ENCODE results near the gene DMRTA2.

DMRTA2 gene

DNA sequence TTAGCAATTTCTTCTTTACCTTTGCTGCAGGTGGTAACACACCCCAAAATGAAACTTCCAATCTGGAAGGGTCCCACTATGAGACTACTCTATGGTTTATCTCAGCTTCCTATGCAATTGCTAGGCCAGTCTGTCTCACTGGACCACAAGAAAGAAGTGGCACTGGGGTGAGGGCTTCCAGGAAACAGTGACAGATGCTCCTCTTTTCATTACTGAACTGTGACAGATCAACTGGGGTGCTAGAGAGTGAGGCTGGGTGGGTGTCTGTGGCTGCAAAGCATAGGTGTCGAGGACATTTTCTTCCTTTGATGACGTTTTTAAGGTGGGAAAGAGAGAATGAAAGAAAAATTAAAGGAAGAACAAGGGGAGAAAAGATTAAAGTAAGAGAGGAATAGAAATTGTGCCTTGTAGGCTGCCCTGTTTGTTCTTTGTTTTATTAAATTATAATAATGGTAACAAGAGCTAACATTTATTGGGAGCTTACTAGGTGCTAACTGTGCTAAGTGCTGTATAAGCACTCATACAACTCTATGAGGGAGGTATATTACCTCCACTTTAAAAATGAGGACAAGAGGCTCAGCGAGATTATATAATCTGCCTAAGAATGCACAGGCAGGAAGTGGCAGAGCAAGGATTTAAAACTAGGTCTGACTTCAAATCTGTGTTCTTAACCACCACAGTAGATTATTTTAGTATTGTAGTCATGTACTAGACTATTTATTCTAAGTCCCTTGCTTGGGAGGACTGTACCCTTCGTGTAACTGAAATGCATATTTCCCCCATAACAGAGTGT, 27.8 kb upstream of the DMRTA2 start:
- DNase-seq (ENCODE audit: low read depth in 2 of 2): no peak
- TF ChIP-seq, protein P1, sequence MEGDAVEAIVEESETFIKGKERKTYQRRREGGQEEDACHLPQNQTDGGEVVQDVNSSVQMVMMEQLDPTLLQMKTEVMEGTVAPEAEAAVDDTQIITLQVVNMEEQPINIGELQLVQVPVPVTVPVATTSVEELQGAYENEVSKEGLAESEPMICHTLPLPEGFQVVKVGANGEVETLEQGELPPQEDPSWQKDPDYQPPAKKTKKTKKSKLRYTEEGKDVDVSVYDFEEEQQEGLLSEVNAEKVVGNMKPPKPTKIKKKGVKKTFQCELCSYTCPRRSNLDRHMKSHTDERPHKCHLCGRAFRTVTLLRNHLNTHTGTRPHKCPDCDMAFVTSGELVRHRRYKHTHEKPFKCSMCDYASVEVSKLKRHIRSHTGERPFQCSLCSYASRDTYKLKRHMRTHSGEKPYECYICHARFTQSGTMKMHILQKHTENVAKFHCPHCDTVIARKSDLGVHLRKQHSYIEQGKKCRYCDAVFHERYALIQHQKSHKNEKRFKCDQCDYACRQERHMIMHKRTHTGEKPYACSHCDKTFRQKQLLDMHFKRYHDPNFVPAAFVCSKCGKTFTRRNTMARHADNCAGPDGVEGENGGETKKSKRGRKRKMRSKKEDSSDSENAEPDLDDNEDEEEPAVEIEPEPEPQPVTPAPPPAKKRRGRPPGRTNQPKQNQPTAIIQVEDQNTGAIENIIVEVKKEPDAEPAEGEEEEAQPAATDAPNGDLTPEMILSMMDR (IDR thresholded peaks at IDR 0.05; ENCODE audit: low read depth, low read length): no peak
- H3K4me3 ChIP-seq (replicated peaks in 1 of 2; ENCODE audit: low read depth in 2 of 2, low read length in 2 of 2): no peak overlapping the region

DNA sequence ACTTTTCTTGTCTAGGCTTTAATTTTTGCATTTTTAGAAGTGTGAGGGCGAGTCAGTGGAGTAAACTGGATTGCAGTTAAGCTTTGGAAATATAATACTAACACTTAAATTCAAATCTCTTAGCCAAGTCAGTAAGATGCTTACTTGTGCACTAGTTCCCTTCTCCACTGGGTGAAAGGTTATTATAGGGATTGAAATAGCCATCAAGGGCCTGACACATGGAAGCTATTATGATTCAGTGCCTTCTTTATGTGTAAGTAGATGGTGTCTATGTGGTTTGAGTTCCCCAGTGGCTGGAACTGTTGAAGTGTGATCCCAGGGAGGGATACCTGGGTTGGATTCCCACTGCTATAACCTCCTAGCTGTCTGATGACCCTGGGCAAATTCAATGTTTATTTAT, 24.7 kb upstream of the DMRTA2 start:
- TF ChIP-seq, protein P1 (IDR thresholded peaks at IDR 0.05; ENCODE audit: low read depth, low read length): no peak
- H3K4me3 ChIP-seq (replicated peaks in 1 of 2; ENCODE audit: low read depth in 2 of 2, low read length in 2 of 2): no peak overlapping the region
- no peak for DNase-seq (ENCODE audit: low read depth in 2 of 2)

DNA sequence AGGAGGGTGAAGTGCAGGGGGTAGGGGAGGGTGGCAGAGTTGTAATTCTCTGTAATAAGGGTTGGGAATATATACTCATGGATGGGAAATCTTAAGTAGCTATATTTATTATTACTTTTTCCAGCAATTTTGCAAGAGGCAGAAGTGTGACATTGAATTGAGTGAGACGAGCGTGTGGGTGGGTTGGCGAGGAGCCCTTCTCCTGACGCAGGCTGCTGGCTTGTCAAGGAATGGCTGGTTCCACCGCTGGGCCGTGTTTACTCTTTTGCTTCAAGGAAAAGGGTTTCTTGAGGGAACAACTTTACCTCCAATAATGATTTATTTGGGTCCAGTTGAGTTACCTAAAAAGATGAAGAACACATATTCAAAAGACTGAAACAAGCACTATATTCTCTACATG, 17.9 kb upstream of the DMRTA2 start:
- no peak overlapping the region for H3K4me3 ChIP-seq (replicated peaks in 1 of 2; ENCODE audit: low read depth in 2 of 2, low read length in 2 of 2)
- TF ChIP-seq, protein P1 (IDR thresholded peaks at IDR 0.05; ENCODE audit: low read depth, low read length): no peak
- no peak for DNase-seq (ENCODE audit: low read depth in 2 of 2)

DNA sequence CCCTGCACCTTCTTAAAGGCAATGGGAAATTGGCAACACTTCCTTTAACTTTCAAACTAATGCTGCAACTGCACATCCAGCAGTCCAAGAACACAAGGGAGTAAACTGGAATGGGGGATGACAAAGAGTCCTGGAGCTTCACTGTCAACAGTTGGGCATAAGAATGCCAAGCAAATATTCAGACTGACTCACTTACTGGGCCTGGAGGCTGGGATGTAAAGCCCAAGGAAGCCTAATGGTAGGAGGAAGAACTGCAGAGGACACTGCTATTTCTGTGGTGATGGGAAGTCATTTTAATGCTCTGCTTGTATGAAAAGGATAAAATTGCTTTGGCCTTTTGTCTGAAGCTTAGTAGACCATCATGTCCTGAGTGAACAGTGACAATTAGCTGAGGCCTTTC, 15.7 kb upstream of the DMRTA2 start:
- TF ChIP-seq, protein P1 (IDR thresholded peaks at IDR 0.05; ENCODE audit: low read depth, low read length): peak; percentile 4
- no peak overlapping the region for H3K4me3 ChIP-seq (replicated peaks in 1 of 2; ENCODE audit: low read depth in 2 of 2, low read length in 2 of 2)
- no peak for DNase-seq (ENCODE audit: low read depth in 2 of 2)

DNA sequence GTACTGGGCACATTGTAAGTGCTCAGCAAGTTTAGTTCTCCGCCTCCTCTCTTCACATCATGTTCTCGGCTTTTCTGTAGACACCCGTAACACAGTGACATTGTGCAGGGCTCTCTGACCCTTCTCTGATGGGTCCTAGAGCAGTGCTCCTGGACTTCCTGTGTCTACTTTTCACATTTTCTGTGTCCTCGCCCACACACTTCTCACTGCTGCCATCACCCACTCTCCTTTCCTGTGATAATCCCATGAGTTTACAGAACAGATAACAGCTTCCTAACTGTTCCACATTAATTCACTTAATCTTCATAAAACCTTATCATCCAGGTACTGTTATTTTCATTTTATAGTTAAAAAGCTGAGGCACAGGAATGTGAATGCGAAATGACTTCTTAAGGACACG, 13.2 kb upstream of the DMRTA2 start:
- H3K4me3 ChIP-seq (replicated peaks in 1 of 2; ENCODE audit: low read depth in 2 of 2, low read length in 2 of 2): no peak overlapping the region
- no peak for DNase-seq (ENCODE audit: low read depth in 2 of 2)
- TF ChIP-seq, protein P1 (IDR thresholded peaks at IDR 0.05; ENCODE audit: low read depth, low read length): no peak

- no peak overlapping the region for H3K4me3 ChIP-seq (replicated peaks in 1 of 2; ENCODE audit: low read depth in 2 of 2, low read length in 2 of 2)
- DNase-seq (ENCODE audit: low read depth in 2 of 2): no peak
- TF ChIP-seq, protein P1 (IDR thresholded peaks at IDR 0.05; ENCODE audit: low read depth, low read length): no peak
These were observed 6.8 kb upstream of the DMRTA2 start for GRCh38 chr1:50430010-50430405.
